Measurements from ENCODE around the gene DPP6. TPM values are rescaled to one million over a fixed set of nuclear protein-coding genes. Genes with fewer than 3 reads are reported as not detected.

The DPP6 gene
- total RNA-seq, 1 donor from 2014 or later, result 1.4 TPM

GRCh38 chr7:154653281-154653680 lies 601.1 kb downstream of the DPP6 start:
- H3K9me3 Mint-ChIP-seq (ENCODE audit: unreplicated experiment), result peaks cover 4% of the 10 kb centered on the region
- no peak for TF ChIP-seq CTCF (IDR thresholded peaks at IDR 0.05; ENCODE audit: unreplicated experiment)
- no peak overlapping the region for H3K4me3 Mint-ChIP-seq (ENCODE audit: unreplicated experiment)
- H3K27me3 Mint-ChIP-seq (ENCODE audit: unreplicated experiment), result peaks cover 3% of the 10 kb centered on the region
- no peak overlapping the region for H3K27ac Mint-ChIP-seq (ENCODE audit: unreplicated experiment)
- DNase-seq (ENCODE audit: low spot score), result no peak
- no peaks in the 10 kb centered on the region for H3K36me3 Mint-ChIP-seq (ENCODE audit: low read depth, unreplicated experiment)
- H3K4me1 Mint-ChIP-seq (ENCODE audit: unreplicated experiment), result no peaks in the 10 kb centered on the region

GRCh38 chr7:154656618-154657017 lies 604.4 kb downstream of the DPP6 start:
- Mint-ChIP-seq H3K27ac (ENCODE audit: unreplicated experiment) (no peak overlapping the region), H3K36me3 (ENCODE audit: low read depth, unreplicated experiment) (no peaks in the 10 kb centered on the region), H3K4me3 (ENCODE audit: unreplicated experiment) (no peak overlapping the region), H3K27me3 (ENCODE audit: unreplicated experiment) (peaks cover 7% of the 10 kb centered on the region), H3K4me1 (ENCODE audit: unreplicated experiment) (no peaks in the 10 kb centered on the region), H3K9me3 (ENCODE audit: unreplicated experiment) (no peaks in the 10 kb centered on the region)
- TF ChIP-seq CTCF (IDR thresholded peaks at IDR 0.05; ENCODE audit: unreplicated experiment), result no peak
- DNase-seq (ENCODE audit: low spot score), result no peak

- Mint-ChIP-seq H3K9me3 (ENCODE audit: unreplicated experiment) (no peaks in the 10 kb centered on the region), H3K27ac (ENCODE audit: unreplicated experiment) (no peak overlapping the region), H3K4me1 (ENCODE audit: unreplicated experiment) (no peaks in the 10 kb centered on the region), H3K27me3 (ENCODE audit: unreplicated experiment) (no peaks in the 10 kb centered on the region), H3K4me3 (ENCODE audit: unreplicated experiment) (no peak overlapping the region), H3K36me3 (ENCODE audit: low read depth, unreplicated experiment) (no peaks in the 10 kb centered on the region)
- no peak for TF ChIP-seq CTCF (IDR thresholded peaks at IDR 0.05; ENCODE audit: unreplicated experiment)
- no peak for DNase-seq (ENCODE audit: low spot score)
These were observed 614.6 kb downstream of the DPP6 start for GRCh38 chr7:154666768-154667167.

GRCh38 chr7:154672659-154673415 lies 620.6 kb downstream of the DPP6 start:
- Mint-ChIP-seq H3K27ac (ENCODE audit: unreplicated experiment) (no peak overlapping the region), H3K36me3 (ENCODE audit: low read depth, unreplicated experiment) (no peaks in the 10 kb centered on the region), H3K9me3 (ENCODE audit: unreplicated experiment) (no peaks in the 10 kb centered on the region), H3K4me1 (ENCODE audit: unreplicated experiment) (no peaks in the 10 kb centered on the region), H3K27me3 (ENCODE audit: unreplicated experiment) (peaks cover 2% of the 10 kb centered on the region), H3K4me3 (ENCODE audit: unreplicated experiment) (no peak overlapping the region)
- DNase-seq (ENCODE audit: low spot score), result no peak
- TF ChIP-seq CTCF (IDR thresholded peaks at IDR 0.05; ENCODE audit: unreplicated experiment), result no peak

GRCh38 chr7:154674191-154674590 lies 622.0 kb downstream of the DPP6 start:
- Mint-ChIP-seq H3K4me1 (ENCODE audit: unreplicated experiment) (no peaks in the 10 kb centered on the region), H3K36me3 (ENCODE audit: low read depth, unreplicated experiment) (no peaks in the 10 kb centered on the region), H3K9me3 (ENCODE audit: unreplicated experiment) (no peaks in the 10 kb centered on the region), H3K27ac (ENCODE audit: unreplicated experiment) (no peak overlapping the region), H3K4me3 (ENCODE audit: unreplicated experiment) (no peak overlapping the region), H3K27me3 (ENCODE audit: unreplicated experiment) (peaks cover 2% of the 10 kb centered on the region)
- DNase-seq (ENCODE audit: low spot score), result no peak
- TF ChIP-seq CTCF (IDR thresholded peaks at IDR 0.05; ENCODE audit: unreplicated experiment), result no peak
